ENCODE data around the gene ARL15. TPM values are rescaled to one million over a fixed set of nuclear protein-coding genes. Genes with fewer than 3 reads are reported as not detected.

Gene ARL15
- total RNA-seq, 4 donors from 2014 or later, result 19.9 to 57.0 (median 36.9) TPM

DNA sequence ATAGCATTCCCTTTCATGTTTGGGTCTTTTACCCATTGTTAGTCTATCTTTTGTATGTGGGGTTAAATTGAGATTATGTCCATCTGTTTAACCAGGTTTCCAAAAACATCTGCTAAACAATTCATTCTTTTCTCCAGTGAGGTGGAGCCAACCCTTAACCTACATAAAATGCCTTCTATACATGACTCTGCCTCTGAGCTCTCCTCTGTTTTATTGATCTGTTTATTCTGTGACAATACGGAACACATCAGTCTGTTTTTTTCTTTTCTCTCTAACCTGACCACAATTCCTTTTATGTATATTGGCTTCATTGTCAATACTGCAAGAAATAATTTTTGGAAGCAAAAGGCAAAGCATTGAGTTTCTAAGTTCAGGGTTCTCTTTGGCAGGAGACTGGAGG lies 9.9 kb upstream of the ARL15 start:
- no peaks in the 10 kb centered on the region for H3K9me3 ChIP-seq
- 86% methylated on average over 1 of the region's 1 CpG for WGBS
- peaks cover 6% of the 10 kb centered on the region for H3K4me1 ChIP-seq
- no peak for TF ChIP-seq POLR2A (IDR thresholded peaks at IDR 0.05)
- no peak for TF ChIP-seq EP300 (IDR thresholded peaks at IDR 0.05)
- DNase-seq (ENCODE audit: low spot score in 2 of 2), result no peak
- H3K36me3 ChIP-seq, result no peaks in the 10 kb centered on the region
- H3K27ac ChIP-seq, result no peak overlapping the region
- no peaks in the 10 kb centered on the region for H3K27me3 ChIP-seq
- no peak overlapping the region for H3K4me3 ChIP-seq

GRCh38 chr5:54317511-54318260 lies 7.3 kb upstream of the ARL15 start:
- no peaks in the 10 kb centered on the region for H3K36me3 ChIP-seq
- no peak for DNase-seq (ENCODE audit: low spot score in 2 of 2)
- H3K4me1 ChIP-seq, result peaks cover 6% of the 10 kb centered on the region
- WGBS, result 50% methylated on average over 5 of the region's 5 CpGs
- TF ChIP-seq POLR2A (IDR thresholded peaks at IDR 0.05), result no peak
- TF ChIP-seq, protein P1, sequence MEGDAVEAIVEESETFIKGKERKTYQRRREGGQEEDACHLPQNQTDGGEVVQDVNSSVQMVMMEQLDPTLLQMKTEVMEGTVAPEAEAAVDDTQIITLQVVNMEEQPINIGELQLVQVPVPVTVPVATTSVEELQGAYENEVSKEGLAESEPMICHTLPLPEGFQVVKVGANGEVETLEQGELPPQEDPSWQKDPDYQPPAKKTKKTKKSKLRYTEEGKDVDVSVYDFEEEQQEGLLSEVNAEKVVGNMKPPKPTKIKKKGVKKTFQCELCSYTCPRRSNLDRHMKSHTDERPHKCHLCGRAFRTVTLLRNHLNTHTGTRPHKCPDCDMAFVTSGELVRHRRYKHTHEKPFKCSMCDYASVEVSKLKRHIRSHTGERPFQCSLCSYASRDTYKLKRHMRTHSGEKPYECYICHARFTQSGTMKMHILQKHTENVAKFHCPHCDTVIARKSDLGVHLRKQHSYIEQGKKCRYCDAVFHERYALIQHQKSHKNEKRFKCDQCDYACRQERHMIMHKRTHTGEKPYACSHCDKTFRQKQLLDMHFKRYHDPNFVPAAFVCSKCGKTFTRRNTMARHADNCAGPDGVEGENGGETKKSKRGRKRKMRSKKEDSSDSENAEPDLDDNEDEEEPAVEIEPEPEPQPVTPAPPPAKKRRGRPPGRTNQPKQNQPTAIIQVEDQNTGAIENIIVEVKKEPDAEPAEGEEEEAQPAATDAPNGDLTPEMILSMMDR (IDR thresholded peaks at IDR 0.05), result no peak
- TF ChIP-seq POLR2AphosphoS5 (IDR thresholded peaks at IDR 0.05), result no peak
- no peak for TF ChIP-seq EP300 (IDR thresholded peaks at IDR 0.05)
- H3K4me3 ChIP-seq, result no peak overlapping the region
- H3K27ac ChIP-seq, result no peak overlapping the region
- no peaks in the 10 kb centered on the region for H3K27me3 ChIP-seq
- no peaks in the 10 kb centered on the region for H3K9me3 ChIP-seq

DNA sequence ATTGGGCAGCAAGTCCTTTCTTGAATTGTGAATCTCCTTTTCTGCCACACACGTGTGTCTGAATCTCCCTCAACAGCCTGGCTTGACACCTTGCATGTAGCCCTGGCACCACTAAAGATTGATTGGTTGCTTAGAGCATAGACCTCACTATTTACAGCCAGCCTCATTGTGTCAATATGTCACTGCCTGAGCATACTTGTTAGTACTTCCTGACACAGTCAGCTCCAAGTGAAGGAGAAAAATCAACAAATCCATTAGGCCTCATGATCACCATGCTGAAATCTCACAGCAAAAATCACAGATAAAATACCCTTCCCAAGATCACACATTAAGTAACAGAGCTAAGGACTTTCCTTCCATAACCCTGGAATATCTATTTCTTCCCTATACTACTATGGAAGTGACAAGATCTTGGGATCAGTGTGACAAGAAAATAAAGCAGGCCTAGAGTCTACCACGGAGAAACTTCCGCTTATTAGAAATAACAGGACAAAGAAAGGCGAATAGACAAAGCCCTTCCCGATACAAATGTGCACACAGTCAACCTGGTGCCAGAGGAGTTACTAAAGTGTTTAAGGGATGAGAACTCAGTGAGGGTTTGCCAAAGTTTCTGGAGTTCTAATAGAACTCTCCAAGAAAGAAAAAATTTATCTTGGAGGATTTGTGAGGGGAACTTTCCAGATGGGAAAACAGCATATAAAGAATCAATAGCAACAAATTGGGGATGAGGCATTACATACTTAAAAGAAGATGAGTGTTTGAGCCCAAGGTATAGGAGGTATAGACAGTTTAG lies 5.6 kb upstream of the ARL15 start:
- Histone ChIP-seq H3K27me3 (no peaks in the 10 kb centered on the region), H3K4me3 (no peak overlapping the region), H3K27ac (no peak overlapping the region), H3K36me3 (no peaks in the 10 kb centered on the region), H3K9me3 (no peaks in the 10 kb centered on the region), H3K4me1 (peaks cover 14% of the 10 kb centered on the region)
- TF ChIP-seq, protein P1 (IDR thresholded peaks at IDR 0.05), result no peak
- no peak for TF ChIP-seq EP300 (IDR thresholded peaks at IDR 0.05)
- TF ChIP-seq POLR2A (IDR thresholded peaks at IDR 0.05), result no peak
- TF ChIP-seq POLR2AphosphoS5 (IDR thresholded peaks at IDR 0.05), result no peak
- DNase-seq (ENCODE audit: low spot score in 2 of 2), result no peak
- 75% methylated on average over 5 of the region's 5 CpGs for WGBS

DNA sequence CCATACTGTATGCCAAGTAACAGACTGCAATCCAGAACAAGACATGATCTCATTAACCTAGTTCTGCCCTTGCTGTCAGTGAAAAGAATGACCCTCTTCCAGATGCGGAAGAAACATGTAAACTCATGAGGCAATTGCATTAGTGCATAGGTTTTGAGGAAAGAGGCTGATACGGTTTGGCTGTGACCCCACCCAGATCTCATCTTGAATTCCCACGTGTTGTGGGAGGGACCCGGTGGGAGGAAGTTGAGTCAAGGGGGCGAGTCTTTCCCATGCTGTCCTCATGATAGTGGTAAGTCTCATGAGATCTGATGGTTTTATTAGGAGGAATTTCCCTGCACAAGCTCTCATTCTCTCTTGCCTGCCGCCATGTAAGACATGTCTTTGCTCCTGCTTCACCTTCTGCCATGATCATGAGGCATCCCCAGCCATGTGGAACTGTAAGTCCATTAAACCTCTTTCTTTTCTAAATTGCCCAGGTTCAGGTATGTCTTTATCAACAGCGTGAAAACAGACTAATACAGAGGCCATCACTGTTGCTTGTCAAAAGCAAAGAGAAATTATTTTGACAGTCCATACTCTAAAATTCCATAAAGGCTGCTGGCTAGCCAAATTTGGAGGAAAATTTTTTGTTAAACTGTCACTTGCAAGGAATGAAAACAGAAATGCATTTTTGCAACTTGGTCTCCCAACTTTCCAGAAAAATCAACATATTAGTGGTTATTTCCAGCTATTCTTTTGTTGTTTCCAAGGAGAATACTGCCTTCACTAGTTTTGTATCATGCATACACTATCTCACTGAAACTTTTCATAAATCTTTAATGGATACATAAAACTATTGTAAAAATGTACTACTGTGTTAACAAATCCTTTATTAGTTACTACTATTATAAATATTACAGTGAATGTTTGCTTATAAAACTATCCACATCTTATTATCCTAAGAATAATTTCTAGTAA lies 3.2 kb upstream of the ARL15 start:
- no peak overlapping the region for H3K27ac ChIP-seq
- peaks cover 25% of the 10 kb centered on the region for H3K4me1 ChIP-seq
- H3K4me3 ChIP-seq, result no peak overlapping the region
- TF ChIP-seq POLR2AphosphoS5 (IDR thresholded peaks at IDR 0.05) (no peak), POLR2A (IDR thresholded peaks at IDR 0.05) (no peak), EP300 (IDR thresholded peaks at IDR 0.05) (no peak)
- TF ChIP-seq, protein P1 (IDR thresholded peaks at IDR 0.05), result no peak
- H3K27me3 ChIP-seq, result no peaks in the 10 kb centered on the region
- no peak for DNase-seq (ENCODE audit: low spot score in 2 of 2)
- H3K36me3 ChIP-seq, result no peaks in the 10 kb centered on the region
- 70% methylated on average over 7 of the region's 7 CpGs for WGBS
- no peaks in the 10 kb centered on the region for H3K9me3 ChIP-seq

- TF ChIP-seq, protein P1 (IDR thresholded peaks at IDR 0.05), result no peak
- TF ChIP-seq EP300 (IDR thresholded peaks at IDR 0.05) (no peak), POLR2A (IDR thresholded peaks at IDR 0.05) (no peak), POLR2AphosphoS5 (IDR thresholded peaks at IDR 0.05) (no peak)
- Histone ChIP-seq H3K4me3 (no peak overlapping the region), H3K4me1 (peaks cover 30% of the 10 kb centered on the region), H3K9me3 (no peaks in the 10 kb centered on the region), H3K27me3 (no peaks in the 10 kb centered on the region), H3K27ac (no peak overlapping the region), H3K36me3 (no peaks in the 10 kb centered on the region)
- DNase-seq (ENCODE audit: low spot score in 2 of 2), result no peak
- 90% methylated on average over 3 of the region's 3 CpGs for WGBS
Measured at GRCh38 chr5:54312499-54312898, 2.1 kb upstream of the ARL15 start.
